Measurements from ENCODE around the gene EFCAB12.

DNA sequence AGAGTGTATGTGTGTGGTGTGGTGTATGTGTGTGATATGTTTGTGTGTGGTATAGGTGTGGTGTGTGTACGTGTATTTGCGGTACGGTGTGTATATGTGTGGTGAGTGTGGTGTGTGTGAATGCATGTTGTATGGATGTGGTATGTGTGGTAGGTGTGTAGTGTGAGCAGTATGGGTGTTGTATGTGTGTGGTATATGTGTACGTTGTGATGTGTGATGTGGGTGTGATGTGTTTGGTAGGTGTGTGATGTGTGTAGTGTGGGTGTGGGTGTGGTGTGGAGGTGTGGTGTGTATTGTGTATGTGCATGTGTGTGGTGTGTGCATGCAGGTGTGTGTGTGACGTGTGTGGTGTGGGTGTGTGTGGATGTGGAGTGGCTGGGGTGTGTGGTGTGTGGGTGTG, 58.7 kb downstream of the EFCAB12 start:
- TF ChIP-seq, protein P1, sequence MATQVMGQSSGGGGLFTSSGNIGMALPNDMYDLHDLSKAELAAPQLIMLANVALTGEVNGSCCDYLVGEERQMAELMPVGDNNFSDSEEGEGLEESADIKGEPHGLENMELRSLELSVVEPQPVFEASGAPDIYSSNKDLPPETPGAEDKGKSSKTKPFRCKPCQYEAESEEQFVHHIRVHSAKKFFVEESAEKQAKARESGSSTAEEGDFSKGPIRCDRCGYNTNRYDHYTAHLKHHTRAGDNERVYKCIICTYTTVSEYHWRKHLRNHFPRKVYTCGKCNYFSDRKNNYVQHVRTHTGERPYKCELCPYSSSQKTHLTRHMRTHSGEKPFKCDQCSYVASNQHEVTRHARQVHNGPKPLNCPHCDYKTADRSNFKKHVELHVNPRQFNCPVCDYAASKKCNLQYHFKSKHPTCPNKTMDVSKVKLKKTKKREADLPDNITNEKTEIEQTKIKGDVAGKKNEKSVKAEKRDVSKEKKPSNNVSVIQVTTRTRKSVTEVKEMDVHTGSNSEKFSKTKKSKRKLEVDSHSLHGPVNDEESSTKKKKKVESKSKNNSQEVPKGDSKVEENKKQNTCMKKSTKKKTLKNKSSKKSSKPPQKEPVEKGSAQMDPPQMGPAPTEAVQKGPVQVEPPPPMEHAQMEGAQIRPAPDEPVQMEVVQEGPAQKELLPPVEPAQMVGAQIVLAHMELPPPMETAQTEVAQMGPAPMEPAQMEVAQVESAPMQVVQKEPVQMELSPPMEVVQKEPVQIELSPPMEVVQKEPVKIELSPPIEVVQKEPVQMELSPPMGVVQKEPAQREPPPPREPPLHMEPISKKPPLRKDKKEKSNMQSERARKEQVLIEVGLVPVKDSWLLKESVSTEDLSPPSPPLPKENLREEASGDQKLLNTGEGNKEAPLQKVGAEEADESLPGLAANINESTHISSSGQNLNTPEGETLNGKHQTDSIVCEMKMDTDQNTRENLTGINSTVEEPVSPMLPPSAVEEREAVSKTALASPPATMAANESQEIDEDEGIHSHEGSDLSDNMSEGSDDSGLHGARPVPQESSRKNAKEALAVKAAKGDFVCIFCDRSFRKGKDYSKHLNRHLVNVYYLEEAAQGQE (IDR thresholded peaks at IDR 0.05; ENCODE audit: borderline replicate concordance in 1 of 2, low read depth in 1 of 2, low read length in 2 of 2): no peak
- TF ChIP-seq ZFP41 (CRISPR knock-in tag; IDR thresholded peaks at IDR 0.05; ENCODE audit: borderline replicate concordance) (no peak), TEAD2 (CRISPR knock-in tag; IDR thresholded peaks at IDR 0.05) (no peak)
- TF ChIP-seq, protein P2, sequence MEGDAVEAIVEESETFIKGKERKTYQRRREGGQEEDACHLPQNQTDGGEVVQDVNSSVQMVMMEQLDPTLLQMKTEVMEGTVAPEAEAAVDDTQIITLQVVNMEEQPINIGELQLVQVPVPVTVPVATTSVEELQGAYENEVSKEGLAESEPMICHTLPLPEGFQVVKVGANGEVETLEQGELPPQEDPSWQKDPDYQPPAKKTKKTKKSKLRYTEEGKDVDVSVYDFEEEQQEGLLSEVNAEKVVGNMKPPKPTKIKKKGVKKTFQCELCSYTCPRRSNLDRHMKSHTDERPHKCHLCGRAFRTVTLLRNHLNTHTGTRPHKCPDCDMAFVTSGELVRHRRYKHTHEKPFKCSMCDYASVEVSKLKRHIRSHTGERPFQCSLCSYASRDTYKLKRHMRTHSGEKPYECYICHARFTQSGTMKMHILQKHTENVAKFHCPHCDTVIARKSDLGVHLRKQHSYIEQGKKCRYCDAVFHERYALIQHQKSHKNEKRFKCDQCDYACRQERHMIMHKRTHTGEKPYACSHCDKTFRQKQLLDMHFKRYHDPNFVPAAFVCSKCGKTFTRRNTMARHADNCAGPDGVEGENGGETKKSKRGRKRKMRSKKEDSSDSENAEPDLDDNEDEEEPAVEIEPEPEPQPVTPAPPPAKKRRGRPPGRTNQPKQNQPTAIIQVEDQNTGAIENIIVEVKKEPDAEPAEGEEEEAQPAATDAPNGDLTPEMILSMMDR (CRISPR knock-in tag; IDR thresholded peaks at IDR 0.05): no peak

Data from HepG2 (cell line).